ENCODE data around the gene RGL2.

The RGL2 gene

GRCh38 chr6:33273924-33274902 lies 24.5 kb downstream of the RGL2 start:
- DNase-seq (no peak), ATAC-seq (ENCODE audit: insufficient read depth, low read depth) (no peak)
- Histone ChIP-seq H4K20me1 (ENCODE audit: insufficient read depth, low read length) (peaks cover 43% of the 10 kb centered on the region), H3K27me3 (ENCODE audit: insufficient read depth, low read length, poor library complexity) (no peaks in the 10 kb centered on the region), H3K9me3 (ENCODE audit: insufficient read depth, low read length, severe bottlenecking) (no peaks in the 10 kb centered on the region), H3K4me3 (ENCODE audit: low read depth in 1 of 2, low read length in 2 of 2) (peak overlapping the region in 1 of 2 experiments; percentile 61; a peak in 1 of 4 replicates), H3K36me3 (ENCODE audit: insufficient read depth, low read length) (peaks cover 71% of the 10 kb centered on the region), H3K4me1 (ENCODE audit: insufficient read depth, low read length) (peaks cover 76% of the 10 kb centered on the region), H3K79me2 (ENCODE audit: insufficient read depth, low read length) (peaks cover 68% of the 10 kb centered on the region), H2AFZ (ENCODE audit: low read depth, low read length) (no peak overlapping the region), H3K9ac (ENCODE audit: low read depth, low read length) (peak overlapping the region; percentile 85), H3K4me2 (ENCODE audit: insufficient read depth, low read length) (peak overlapping the region; percentile 78), H3K27ac (ENCODE audit: low read length) (no peak overlapping the region)
- TF ChIP-seq, protein P1, sequence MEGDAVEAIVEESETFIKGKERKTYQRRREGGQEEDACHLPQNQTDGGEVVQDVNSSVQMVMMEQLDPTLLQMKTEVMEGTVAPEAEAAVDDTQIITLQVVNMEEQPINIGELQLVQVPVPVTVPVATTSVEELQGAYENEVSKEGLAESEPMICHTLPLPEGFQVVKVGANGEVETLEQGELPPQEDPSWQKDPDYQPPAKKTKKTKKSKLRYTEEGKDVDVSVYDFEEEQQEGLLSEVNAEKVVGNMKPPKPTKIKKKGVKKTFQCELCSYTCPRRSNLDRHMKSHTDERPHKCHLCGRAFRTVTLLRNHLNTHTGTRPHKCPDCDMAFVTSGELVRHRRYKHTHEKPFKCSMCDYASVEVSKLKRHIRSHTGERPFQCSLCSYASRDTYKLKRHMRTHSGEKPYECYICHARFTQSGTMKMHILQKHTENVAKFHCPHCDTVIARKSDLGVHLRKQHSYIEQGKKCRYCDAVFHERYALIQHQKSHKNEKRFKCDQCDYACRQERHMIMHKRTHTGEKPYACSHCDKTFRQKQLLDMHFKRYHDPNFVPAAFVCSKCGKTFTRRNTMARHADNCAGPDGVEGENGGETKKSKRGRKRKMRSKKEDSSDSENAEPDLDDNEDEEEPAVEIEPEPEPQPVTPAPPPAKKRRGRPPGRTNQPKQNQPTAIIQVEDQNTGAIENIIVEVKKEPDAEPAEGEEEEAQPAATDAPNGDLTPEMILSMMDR (IDR thresholded peaks at IDR 0.05; ENCODE audit: borderline replicate concordance, extremely low read depth, low read length, poor library complexity, severe bottlenecking) = no peak
- TF ChIP-seq EZH2 (IDR thresholded peaks at IDR 0.05; ENCODE audit: borderline replicate concordance, low read depth, low read length, severe bottlenecking) = no peak

- peak overlapping the region; percentile 83 for H3K27ac ChIP-seq (ENCODE audit: low read length)
- no peaks in the 10 kb centered on the region for H3K9me3 ChIP-seq (ENCODE audit: insufficient read depth, low read length, severe bottlenecking)
- H3K4me2 ChIP-seq (ENCODE audit: insufficient read depth, low read length) = peak overlapping the region; percentile 78
- peaks cover 82% of the 10 kb centered on the region for H3K4me1 ChIP-seq (ENCODE audit: insufficient read depth, low read length)
- H4K20me1 ChIP-seq (ENCODE audit: insufficient read depth, low read length) = peaks cover 37% of the 10 kb centered on the region
- no peak for ATAC-seq (ENCODE audit: insufficient read depth, low read depth)
- H3K27me3 ChIP-seq (ENCODE audit: insufficient read depth, low read length, poor library complexity) = no peaks in the 10 kb centered on the region
- peak overlapping the region; percentile 53 to 61; a peak in 3 of 4 replicates for H3K4me3 ChIP-seq (ENCODE audit: low read depth in 1 of 2, low read length in 2 of 2)
- peaks cover 72% of the 10 kb centered on the region for H3K36me3 ChIP-seq (ENCODE audit: insufficient read depth, low read length)
- DNase-seq = no peak
- TF ChIP-seq EZH2 (IDR thresholded peaks at IDR 0.05; ENCODE audit: borderline replicate concordance, low read depth, low read length, severe bottlenecking) = no peak
- TF ChIP-seq, protein P1 (IDR thresholded peaks at IDR 0.05; ENCODE audit: borderline replicate concordance, extremely low read depth, low read length, poor library complexity, severe bottlenecking) = no peak
- H3K79me2 ChIP-seq (ENCODE audit: insufficient read depth, low read length) = peaks cover 76% of the 10 kb centered on the region
- H2AFZ ChIP-seq (ENCODE audit: low read depth, low read length) = no peak overlapping the region
- H3K9ac ChIP-seq (ENCODE audit: low read depth, low read length) = peak overlapping the region; percentile 85
Observed at GRCh38 chr6:33273129-33273923, 25.4 kb downstream of the RGL2 start.

- H2AFZ ChIP-seq (ENCODE audit: low read depth, low read length) = peak overlapping the region; percentile 72
- H3K4me2 ChIP-seq (ENCODE audit: insufficient read depth, low read length) = peak overlapping the region; percentile 78
- peaks cover 36% of the 10 kb centered on the region for H4K20me1 ChIP-seq (ENCODE audit: insufficient read depth, low read length)
- DNase-seq = no peak
- H3K79me2 ChIP-seq (ENCODE audit: insufficient read depth, low read length) = peaks cover 77% of the 10 kb centered on the region
- peak overlapping the region; percentile 83 for H3K27ac ChIP-seq (ENCODE audit: low read length)
- ATAC-seq (ENCODE audit: insufficient read depth, low read depth) = peak; percentile 9
- peaks cover 74% of the 10 kb centered on the region for H3K4me1 ChIP-seq (ENCODE audit: insufficient read depth, low read length)
- peaks cover 75% of the 10 kb centered on the region for H3K36me3 ChIP-seq (ENCODE audit: insufficient read depth, low read length)
- no peaks in the 10 kb centered on the region for H3K27me3 ChIP-seq (ENCODE audit: insufficient read depth, low read length, poor library complexity)
- peak overlapping the region; percentile 85 for H3K9ac ChIP-seq (ENCODE audit: low read depth, low read length)
- no peaks in the 10 kb centered on the region for H3K9me3 ChIP-seq (ENCODE audit: insufficient read depth, low read length, severe bottlenecking)
- no peak for TF ChIP-seq EZH2 (IDR thresholded peaks at IDR 0.05; ENCODE audit: borderline replicate concordance, low read depth, low read length, severe bottlenecking)
- TF ChIP-seq, protein P1 (IDR thresholded peaks at IDR 0.05; ENCODE audit: borderline replicate concordance, extremely low read depth, low read length, poor library complexity, severe bottlenecking) = no peak
- H3K4me3 ChIP-seq (ENCODE audit: low read depth in 1 of 2, low read length in 2 of 2) = peak overlapping the region; percentile 53 to 61
Observed at GRCh38 chr6:33272275-33273128, 26.2 kb downstream of the RGL2 start.

Measured in DND-41 (cell line).